Transverse colon (tissue), 4 donors: Measurements from ENCODE around the gene XYLT2.

Source experiments
- EP300 ChIP-seq: sonication (generic); formaldehyde crosslinking; IDR thresholded peaks from one replicate; pipeline ENCODE4 v1.6.1; 2017; ENCODE audit warnings: antibody characterized with exemption, low read depth
- POLR2A ChIP-seq: fragments of 450-650 bp; IDR thresholded peaks from one replicate; pipeline ENCODE4 v1.6.1; 2016; ENCODE audit warnings: antibody characterized with exemption, mild to moderate bottlenecking, moderate library complexity
- POLR2AphosphoS5 ChIP-seq, 3 donors: sonication (generic); formaldehyde crosslinking; IDR thresholded peaks; one replicate each; pipeline ENCODE4 v1.6.1; 2016; ENCODE audit warnings: antibody characterized with exemption in 3 of 3
- TF ChIP-seq, protein P1 (sequence below), 5 experiments: fragments of 200-600 bp in 3 of 5; fragments of 450-650 bp in 2 of 5; sonication (generic) in 3 of 5; IDR thresholded peaks; 1 replicate in 2 of 5; 2 replicates in 3 of 5; pipeline ENCODE4 v1.5.1; 2016 to 2017; ENCODE audit warnings: antibody characterized with exemption in 5 of 5, inconsistent platforms in 3 of 5, mild to moderate bottlenecking in 2 of 5, moderate library complexity in 1 of 5

GRCh38 chr17:50322271-50322670 lies 23.7 kb upstream of the XYLT2 start:
- no peak for TF ChIP-seq EP300
- TF ChIP-seq, protein P1, sequence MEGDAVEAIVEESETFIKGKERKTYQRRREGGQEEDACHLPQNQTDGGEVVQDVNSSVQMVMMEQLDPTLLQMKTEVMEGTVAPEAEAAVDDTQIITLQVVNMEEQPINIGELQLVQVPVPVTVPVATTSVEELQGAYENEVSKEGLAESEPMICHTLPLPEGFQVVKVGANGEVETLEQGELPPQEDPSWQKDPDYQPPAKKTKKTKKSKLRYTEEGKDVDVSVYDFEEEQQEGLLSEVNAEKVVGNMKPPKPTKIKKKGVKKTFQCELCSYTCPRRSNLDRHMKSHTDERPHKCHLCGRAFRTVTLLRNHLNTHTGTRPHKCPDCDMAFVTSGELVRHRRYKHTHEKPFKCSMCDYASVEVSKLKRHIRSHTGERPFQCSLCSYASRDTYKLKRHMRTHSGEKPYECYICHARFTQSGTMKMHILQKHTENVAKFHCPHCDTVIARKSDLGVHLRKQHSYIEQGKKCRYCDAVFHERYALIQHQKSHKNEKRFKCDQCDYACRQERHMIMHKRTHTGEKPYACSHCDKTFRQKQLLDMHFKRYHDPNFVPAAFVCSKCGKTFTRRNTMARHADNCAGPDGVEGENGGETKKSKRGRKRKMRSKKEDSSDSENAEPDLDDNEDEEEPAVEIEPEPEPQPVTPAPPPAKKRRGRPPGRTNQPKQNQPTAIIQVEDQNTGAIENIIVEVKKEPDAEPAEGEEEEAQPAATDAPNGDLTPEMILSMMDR (IDR thresholded peaks at IDR 0.05) = no peak
- no peak for TF ChIP-seq POLR2A
- no peak for TF ChIP-seq POLR2AphosphoS5 (IDR thresholded peaks at IDR 0.05)
